SKM-1 (cell line): ENCODE measurements around the gene PCDHGB5.
"Not testable (repeated sequence)": the region's sequence is repeated elsewhere in the genome, so short reads cannot be mapped to it uniquely, and the experiment has no call there.

Experiments used
- DNase-seq: peaks from one replicate; lab custom pipeline; 2025; ENCODE audit not compliant: unreplicated experiment; lab: John Stamatoyannopoulos, UW

PCDHGB5 gene

GRCh38 chr5:141397756-141398551 is at the start of gene PCDHGB5:
Gene PCDHGB5 (plus strand): TSS chr5:141397947. CDS start chr5:141398128, 181 bp downstream.
- not testable (repeated sequence) for DNase-seq

- no peak for DNase-seq
Observed at GRCh38 chr5:141349917-141350619, 47.7 kb upstream of the PCDHGB5 start, which contains the start of gene PCDHGB1. Gene PCDHGB1 (plus strand): TSS chr5:141350099. CDS start chr5:141350261, 162 bp downstream.

- no peak for DNase-seq
Observed at GRCh38 chr5:141351591-141351990, 46.2 kb upstream of the PCDHGB5 start.

GRCh38 chr5:141354900-141355469 is 42.8 kb upstream of the PCDHGB5 start, which contains the start of gene PCDHGA4:
Gene PCDHGA4 (plus strand): TSS chr5:141355021. CDS start chr5:141355108, 87 bp downstream.
- no peak for DNase-seq

GRCh38 chr5:141355641-141356040 is 42.1 kb upstream of the PCDHGB5 start:
- DNase-seq = no peak

GRCh38 chr5:141356133-141356532 is 41.6 kb upstream of the PCDHGB5 start:
- no peak for DNase-seq

- no peak for DNase-seq
Observed at GRCh38 chr5:141356950-141357349, 40.8 kb upstream of the PCDHGB5 start.

GRCh38 chr5:141359790-141360426 is 37.8 kb upstream of the PCDHGB5 start, which contains the start of gene PCDHGB2:
Gene PCDHGB2 (plus strand): TSS chr5:141359994. CDS start chr5:141360136, 142 bp downstream.
- DNase-seq = no peak

GRCh38 chr5:141360685-141361084 is 37.1 kb upstream of the PCDHGB5 start:
- DNase-seq = no peak

- no peak for DNase-seq
Observed at GRCh38 chr5:141362719-141363118, 35.0 kb upstream of the PCDHGB5 start.

- no peak for DNase-seq
Observed at GRCh38 chr5:141363952-141364660, 33.6 kb upstream of the PCDHGB5 start, which contains the start of gene PCDHGA5. Gene PCDHGA5 (plus strand): TSS chr5:141364162. CDS start chr5:141364331, 169 bp downstream.

- DNase-seq = no peak
Observed at GRCh38 chr5:141366016-141366896, 31.5 kb upstream of the PCDHGB5 start.

GRCh38 chr5:141369994-141370848 is 27.5 kb upstream of the PCDHGB5 start, which contains the start of gene PCDHGB3:
Gene PCDHGB3 (plus strand): TSS chr5:141370242. CDS start chr5:141370395, 153 bp downstream.
- no peak for DNase-seq

- DNase-seq = no peak
Observed at GRCh38 chr5:141371572-141372475, 25.9 kb upstream of the PCDHGB5 start.

- DNase-seq = no peak
Observed at GRCh38 chr5:141373673-141374317, 24.0 kb upstream of the PCDHGB5 start, which contains the start of gene PCDHGA6. Gene PCDHGA6 (plus strand): TSS chr5:141373891. CDS start chr5:141374084, 193 bp downstream.

- no peak for DNase-seq
Observed at GRCh38 chr5:141374627-141375026, 23.1 kb upstream of the PCDHGB5 start.
